OCI-LY3 (cell line): Measurements from ENCODE around the gene SF3B5.

Experiments
- H2AFZ ChIP-seq: fragments of 200-600, 300-600 bp; shearing (Covaris generic); 2 replicates; pipeline ENCODE4 v1.6.0; 2014; ENCODE audit warnings: antibody characterized with exemption, low read depth, low read length
- H3K27ac ChIP-seq: fragments of 200-600, 300-600 bp; sonication (generic); 2 replicates; pipeline ENCODE4 v1.5.1; 2014; ENCODE audit warnings: mild to moderate bottlenecking, low read length, moderate library complexity, mixed read lengths
- H3K27me3 ChIP-seq: fragments of 200-600, 300-600 bp; sonication (generic); 2 replicates; pipeline ENCODE4 v1.6.1; 2014; ENCODE audit warnings: low read depth, low read length, mixed read lengths
- H3K36me3 ChIP-seq: fragments of 200-600, 300-600 bp; sonication (generic); replicated peaks from 2 replicates; pipeline ENCODE3; 2014; ENCODE audit warnings: low read depth, low read length, mixed read lengths
- H3K4me1 ChIP-seq: fragments of 300-600, 200-600 bp; sonication (generic); 2 replicates; pipeline ENCODE4 v1.6.1; 2014; ENCODE audit warnings: low read length, mixed read lengths
- H3K4me2 ChIP-seq: fragments of 200-600, 300-600 bp; sonication (generic); 2 replicates; pipeline ENCODE4 v1.6.1; 2014; ENCODE audit warnings: low read length, mixed read lengths
- H3K4me3 ChIP-seq: fragments of 300-600, 200-600 bp; sonication (generic); 2 replicates; pipeline ENCODE4 v1.5.1; 2014; ENCODE audit warnings: antibody characterized with exemption, mild to moderate bottlenecking, low read length, moderate library complexity
- H3K79me2 ChIP-seq: fragments of 300-600, 200-600 bp; shearing (Covaris generic); 2 replicates; pipeline ENCODE4 v1.6.1; 2014; ENCODE audit warnings: mild to moderate bottlenecking, low read length, mixed read lengths
- H3K9ac ChIP-seq: fragments of 300-600, 200-600 bp; shearing (Covaris generic); 2 replicates; pipeline ENCODE4 v1.6.0; 2014; ENCODE audit warnings: mild to moderate bottlenecking, low read length, moderate library complexity
- H3K9me3 ChIP-seq: fragments of 200-600, 300-600 bp; shearing (Covaris generic); 2 replicates; pipeline ENCODE4 v1.6.1; 2014; ENCODE audit warnings: low read length, mixed read lengths; ENCODE audit not compliant: insufficient read depth
- H4K20me1 ChIP-seq: fragments of 200-600, 300-600 bp; sonication (generic); 2 replicates; pipeline ENCODE4 v1.6.1; 2016; ENCODE audit warnings: low read length, mixed read lengths; ENCODE audit not compliant: insufficient read depth
- CTCF ChIP-seq: fragments of 200-600, 300-600 bp; sonication (generic); IDR thresholded peaks from 2 replicates; pipeline ENCODE4 v1.5.1; 2014; ENCODE audit warnings: antibody characterized with exemption, low read length, low read depth
- EZH2phosphoT487 ChIP-seq: fragments of 200-600 bp; shearing (Covaris generic); IDR thresholded peaks from 2 replicates; pipeline ENCODE4 v1.6.1; 2018; ENCODE audit warnings: antibody characterized with exemption, mixed run types, low read depth

The SF3B5 gene

GRCh38 chr6:144113366-144113765 lies 18.0 kb upstream of the SF3B5 start:
- Histone ChIP-seq H3K36me3 (no peaks in the 10 kb centered on the region), H3K9me3 (no peaks in the 10 kb centered on the region), H3K9ac (no peak overlapping the region), H3K27ac (no peak overlapping the region), H3K79me2 (no peaks in the 10 kb centered on the region), H2AFZ (no peak overlapping the region), H3K4me2 (no peak overlapping the region), H3K27me3 (0 out of 2 replicates have a peak, but pooled peaks cover 5% of the 10 kb centered on the region), H3K4me1 (no peaks in the 10 kb centered on the region), H4K20me1 (no peaks in the 10 kb centered on the region), H3K4me3 (no peak overlapping the region)
- no peak for TF ChIP-seq CTCF
- no peak for TF ChIP-seq EZH2phosphoT487

- H2AFZ ChIP-seq: no peak overlapping the region
- H3K4me1 ChIP-seq: no peaks in the 10 kb centered on the region
- no peak overlapping the region for H3K4me2 ChIP-seq
- no peaks in the 10 kb centered on the region for H4K20me1 ChIP-seq
- H3K4me3 ChIP-seq: no peak overlapping the region
- H3K27ac ChIP-seq: no peak overlapping the region
- TF ChIP-seq EZH2phosphoT487 (no peak), CTCF (no peak)
- no peaks in the 10 kb centered on the region for H3K36me3 ChIP-seq
- 0 out of 2 replicates have a peak, but pooled peaks cover 5% of the 10 kb centered on the region for H3K27me3 ChIP-seq
- H3K79me2 ChIP-seq: no peaks in the 10 kb centered on the region
- no peak overlapping the region for H3K9ac ChIP-seq
- no peaks in the 10 kb centered on the region for H3K9me3 ChIP-seq
Measured at GRCh38 chr6:144110210-144110609, 14.8 kb upstream of the SF3B5 start.

DNA sequence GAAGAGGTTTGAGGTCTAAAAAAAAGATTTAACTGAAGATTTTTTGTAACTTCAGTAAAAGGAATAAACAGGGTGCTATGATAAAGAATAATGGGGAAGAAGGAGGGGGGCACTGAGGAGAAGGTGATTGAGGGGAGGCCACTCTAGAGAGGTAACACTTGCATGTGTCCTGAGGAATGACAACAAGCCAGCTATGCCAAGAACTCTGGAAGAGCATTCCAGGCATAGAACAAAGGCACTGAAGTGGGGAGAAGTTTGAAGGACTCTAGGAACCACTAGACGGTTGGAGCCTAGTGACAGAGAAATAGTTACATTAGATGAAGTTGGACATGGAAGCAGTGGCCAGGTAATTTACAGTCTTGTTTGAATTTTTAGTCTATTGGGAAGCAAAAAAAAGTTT lies 10.8 kb upstream of the SF3B5 start:
- no peaks in the 10 kb centered on the region for H3K36me3 ChIP-seq
- 0 out of 2 replicates have a peak, but pooled peaks cover 5% of the 10 kb centered on the region for H3K27me3 ChIP-seq
- H3K4me3 ChIP-seq: no peak overlapping the region
- H3K9me3 ChIP-seq: no peaks in the 10 kb centered on the region
- H3K4me1 ChIP-seq: no peaks in the 10 kb centered on the region
- no peaks in the 10 kb centered on the region for H4K20me1 ChIP-seq
- TF ChIP-seq CTCF (no peak), EZH2phosphoT487 (no peak)
- no peak overlapping the region for H3K9ac ChIP-seq
- no peak overlapping the region for H2AFZ ChIP-seq
- no peak overlapping the region for H3K4me2 ChIP-seq
- no peak overlapping the region for H3K27ac ChIP-seq
- no peaks in the 10 kb centered on the region for H3K79me2 ChIP-seq

GRCh38 chr6:144104898-144105487 lies 9.6 kb upstream of the SF3B5 start:
- no peaks in the 10 kb centered on the region for H3K9me3 ChIP-seq
- 0 out of 2 replicates have a peak, but pooled peaks cover 1% of the 10 kb centered on the region for H3K27me3 ChIP-seq
- no peaks in the 10 kb centered on the region for H3K4me1 ChIP-seq
- no peak overlapping the region for H3K4me2 ChIP-seq
- H3K79me2 ChIP-seq: no peaks in the 10 kb centered on the region
- TF ChIP-seq EZH2phosphoT487: no peak
- peak; percentile 72 for TF ChIP-seq CTCF
- H4K20me1 ChIP-seq: no peaks in the 10 kb centered on the region
- H3K9ac ChIP-seq: no peak overlapping the region
- H3K4me3 ChIP-seq: no peak overlapping the region
- no peak overlapping the region for H3K27ac ChIP-seq
- no peak overlapping the region for H2AFZ ChIP-seq
- H3K36me3 ChIP-seq: no peaks in the 10 kb centered on the region
